GM13977 (cell line): ENCODE measurements around the gene CRIM1.

ENCODE experiments used
- DNase-seq: peaks from one replicate; pipeline ENCODE4 v3.0.0; 2012; ENCODE audit warnings: low spot score
- in situ Hi-C: fragments of 300-500 bp; cut with MboI; formaldehyde crosslinking; loops from one replicate; pipeline ENCODE4 v1.12.0; 2022; ENCODE audit warnings: low sequenced_read_pairs, low pct_unique_long_range_greater_than_20kb, mixed read lengths, inconsistent platforms; ENCODE audit not compliant: unreplicated experiment
- TF ChIP-seq, protein P1 (sequence below): IDR thresholded peaks from 2 replicates; pipeline ENCODE4 v1.5.1; 2012; ENCODE audit warnings: mild to moderate bottlenecking, control low read depth; ENCODE audit not compliant: insufficient read depth; ENCODE audit errors: extremely low read depth, missing control alignments

CRIM1 gene

DNA sequence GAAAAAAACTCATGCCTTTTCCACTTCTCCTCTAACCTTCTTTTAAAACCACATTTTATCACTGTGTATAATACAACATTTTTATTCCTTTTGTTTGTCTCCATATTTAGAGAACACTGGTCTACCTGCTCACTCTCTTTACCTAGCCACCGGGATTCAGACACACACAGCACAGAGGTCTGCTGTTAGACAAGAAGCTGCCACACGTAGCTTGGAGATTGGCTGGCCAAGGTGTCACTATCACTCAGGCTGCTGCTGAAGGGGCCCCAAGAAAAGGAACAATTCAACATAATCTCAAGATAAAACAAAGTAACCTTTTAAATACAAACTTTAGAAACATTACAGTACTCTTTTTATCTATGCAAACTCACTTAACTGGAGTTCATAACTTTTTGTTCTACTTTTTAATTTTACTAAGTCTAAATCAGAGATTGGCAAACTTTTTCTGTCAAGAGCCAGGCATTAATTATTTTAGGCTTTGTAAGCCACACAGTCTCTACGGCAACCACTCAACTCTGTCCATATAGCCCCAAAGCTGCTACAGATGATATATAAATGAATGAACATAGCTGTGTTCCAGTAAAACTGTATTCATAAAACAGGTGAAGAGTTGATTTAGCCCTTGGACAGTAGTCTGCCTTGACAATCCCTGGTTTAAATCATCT lies 216.6 kb downstream of the CRIM1 start:
- in situ Hi-C loops, result no loop called here
- no peak for DNase-seq
- TF ChIP-seq, protein P1, sequence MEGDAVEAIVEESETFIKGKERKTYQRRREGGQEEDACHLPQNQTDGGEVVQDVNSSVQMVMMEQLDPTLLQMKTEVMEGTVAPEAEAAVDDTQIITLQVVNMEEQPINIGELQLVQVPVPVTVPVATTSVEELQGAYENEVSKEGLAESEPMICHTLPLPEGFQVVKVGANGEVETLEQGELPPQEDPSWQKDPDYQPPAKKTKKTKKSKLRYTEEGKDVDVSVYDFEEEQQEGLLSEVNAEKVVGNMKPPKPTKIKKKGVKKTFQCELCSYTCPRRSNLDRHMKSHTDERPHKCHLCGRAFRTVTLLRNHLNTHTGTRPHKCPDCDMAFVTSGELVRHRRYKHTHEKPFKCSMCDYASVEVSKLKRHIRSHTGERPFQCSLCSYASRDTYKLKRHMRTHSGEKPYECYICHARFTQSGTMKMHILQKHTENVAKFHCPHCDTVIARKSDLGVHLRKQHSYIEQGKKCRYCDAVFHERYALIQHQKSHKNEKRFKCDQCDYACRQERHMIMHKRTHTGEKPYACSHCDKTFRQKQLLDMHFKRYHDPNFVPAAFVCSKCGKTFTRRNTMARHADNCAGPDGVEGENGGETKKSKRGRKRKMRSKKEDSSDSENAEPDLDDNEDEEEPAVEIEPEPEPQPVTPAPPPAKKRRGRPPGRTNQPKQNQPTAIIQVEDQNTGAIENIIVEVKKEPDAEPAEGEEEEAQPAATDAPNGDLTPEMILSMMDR, result no peak

DNA sequence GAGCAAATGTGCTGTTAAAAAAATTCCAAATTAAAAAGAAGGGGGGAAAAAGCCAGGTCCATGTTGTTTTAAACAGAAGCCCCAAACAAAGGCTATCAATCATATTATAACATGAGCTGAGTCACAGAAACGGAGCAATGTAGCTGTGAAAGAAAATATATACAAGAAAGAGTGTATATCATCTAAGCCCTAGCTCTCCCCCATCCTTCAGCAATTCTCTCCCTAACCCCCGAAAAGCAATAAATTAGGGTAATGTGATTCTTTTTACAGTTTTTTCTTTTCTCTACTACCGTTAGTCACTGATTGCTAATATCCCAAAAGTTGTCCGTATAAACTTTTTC lies 217.1 kb downstream of the CRIM1 start:
- TF ChIP-seq, protein P1, result no peak
- in situ Hi-C loops, result no loop called here
- DNase-seq, result no peak

DNA sequence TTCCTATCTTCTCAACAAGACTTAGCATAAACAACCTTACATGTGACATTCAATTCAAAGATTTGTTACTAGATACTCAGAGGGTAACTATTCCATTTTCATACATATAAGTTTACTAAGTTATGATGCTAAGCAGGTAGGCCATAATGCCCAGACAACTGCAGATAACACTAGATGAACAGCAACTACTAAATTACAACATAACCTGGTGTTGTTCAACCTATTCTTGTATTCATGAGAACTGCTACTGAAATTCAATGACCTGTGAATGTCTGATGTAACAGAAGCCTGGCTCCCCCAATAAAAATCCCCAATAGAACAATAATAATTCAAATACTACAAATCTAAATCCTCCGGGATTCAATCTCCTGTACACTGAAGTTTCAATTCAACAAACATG lies 217.6 kb downstream of the CRIM1 start:
- DNase-seq, result no peak
- TF ChIP-seq, protein P1, result no peak
- in situ Hi-C loops, result no loop called here

DNA sequence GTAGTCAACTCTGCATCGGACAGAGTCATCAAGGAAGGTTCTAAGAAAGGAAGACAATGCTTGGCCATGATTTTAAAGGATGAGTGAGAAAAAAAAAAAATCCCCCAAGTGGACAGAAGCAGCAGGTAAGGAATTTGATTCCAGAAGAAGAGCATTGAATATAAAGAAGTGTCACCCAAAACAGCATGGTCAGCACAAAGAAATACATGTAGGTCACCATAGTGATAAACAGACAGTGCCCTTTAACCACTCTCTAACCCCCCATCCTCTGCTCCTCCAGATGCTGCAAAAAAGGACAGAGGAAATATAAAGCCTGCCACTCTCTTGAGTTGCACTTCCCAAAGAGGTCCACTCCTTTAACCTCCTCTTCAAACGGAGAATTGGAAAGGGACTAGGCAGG lies 219.0 kb downstream of the CRIM1 start:
- in situ Hi-C loops, result no loop called here
- no peak for DNase-seq
- TF ChIP-seq, protein P1, result no peak

DNA sequence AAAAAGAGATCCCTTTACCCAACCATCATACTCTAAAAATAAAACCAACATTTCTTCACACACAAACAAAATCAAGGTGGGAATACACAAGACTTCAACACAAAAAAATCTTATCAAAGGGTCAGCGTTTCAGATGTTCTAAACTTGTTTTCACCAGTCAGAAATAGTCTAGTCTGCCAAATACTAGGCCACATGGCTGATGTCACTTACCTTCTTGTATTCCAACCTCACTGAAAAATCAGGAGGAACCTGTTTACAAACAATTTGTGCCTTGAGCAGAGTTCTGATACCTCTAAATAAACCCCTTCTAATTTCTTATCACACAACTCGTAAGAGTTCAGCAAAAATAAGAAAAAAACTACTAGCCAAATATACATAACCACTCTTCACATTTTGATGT lies 222.3 kb downstream of the CRIM1 start:
- DNase-seq, result no peak
- TF ChIP-seq, protein P1, result no peak
- in situ Hi-C loops, result no loop called here

DNA sequence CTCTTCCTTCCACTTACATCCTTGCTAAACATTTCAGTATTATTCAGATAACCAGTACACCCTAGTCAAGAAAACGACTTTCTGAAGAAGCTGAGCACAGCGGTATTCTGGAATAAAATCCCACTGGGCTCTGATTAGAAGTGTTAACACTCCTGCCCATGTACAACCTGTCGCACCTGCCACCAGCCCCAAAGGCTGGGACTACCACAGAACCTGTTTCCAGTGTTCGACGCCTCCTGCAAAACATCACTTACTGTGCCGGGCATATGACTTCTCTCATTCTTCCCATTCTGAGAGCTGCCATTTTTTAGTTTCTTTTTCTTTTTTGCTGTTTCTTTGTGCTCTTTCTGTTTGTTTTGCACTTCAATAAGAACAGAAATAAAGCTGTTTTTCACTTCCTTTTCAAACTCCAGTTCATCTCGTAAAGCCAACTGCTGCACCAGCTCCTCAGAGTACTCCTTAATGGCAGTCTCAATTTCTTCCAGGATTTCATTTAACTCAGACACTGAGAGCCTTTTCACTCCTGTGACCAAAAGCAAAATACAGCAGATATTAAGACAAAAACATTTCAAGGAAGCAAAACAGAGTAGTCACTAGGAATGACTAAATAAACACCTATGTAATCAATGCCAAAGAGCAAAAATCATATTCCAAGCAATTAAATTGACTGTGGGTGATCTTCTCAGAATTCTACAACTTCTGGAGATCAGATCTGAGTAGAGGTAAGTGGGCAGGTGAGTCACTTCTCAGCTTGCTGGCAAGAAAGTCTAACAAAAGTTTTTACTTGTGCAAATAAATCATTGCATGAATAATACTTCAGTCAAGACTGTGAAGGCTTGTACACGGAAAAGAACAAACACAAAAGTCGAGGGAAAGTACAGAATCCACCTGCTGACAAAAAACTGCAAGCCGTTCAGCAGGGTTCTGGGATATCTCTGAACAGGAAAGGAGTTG lies 223.0 kb downstream of the CRIM1 start:
- TF ChIP-seq, protein P1, result no peak
- no peak for DNase-seq
- in situ Hi-C loops, result no loop called here
